Thoracic aorta (tissue), 2 donors: Measurements from ENCODE around the gene CFAP206. TPM values are rescaled to one million over a fixed set of nuclear protein-coding genes. Genes with fewer than 3 reads are reported as not detected.

Experiments
- ATAC-seq: fragments of 150-250 bp; one replicate; pipeline ENCODE4 v1.8.0; 2017; ENCODE audit warnings: low read depth; ENCODE audit not compliant: insufficient number of reproducible peaks, low FRiP score
- DNase-seq: peaks from one replicate; pipeline ENCODE4 v3.0.0-alpha.2; 2020; ENCODE audit warnings: low spot score
- H3K27ac ChIP-seq, 2 donors: fragments of 200-600 bp; sonication (generic); 1 replicate in 1 of 2; 2 replicates in 1 of 2; pipeline ENCODE4 v1.5.1; 2016; ENCODE audit warnings: mild to moderate bottlenecking in 2 of 2, moderate library complexity in 2 of 2
- H3K27me3 ChIP-seq: fragments of 200-600 bp; sonication (generic); replicated peaks from 2 replicates; pipeline ENCODE4 v1.6.0; 2016; ENCODE audit warnings: mild to moderate bottlenecking; ENCODE audit not compliant: insufficient read depth
- H3K36me3 ChIP-seq: fragments of 200-600 bp; sonication (generic); one replicate; pipeline ENCODE4 v1.5.1; 2016
- H3K4me1 ChIP-seq, 2 donors: fragments of 200-600 bp; sonication (generic); 1 replicate in 1 of 2; 2 replicates in 1 of 2; pipeline versions ENCODE4 v1.5.1 to v1.6.0; 2016; ENCODE audit warnings: low read depth in 2 of 2, mild to moderate bottlenecking in 1 of 2; ENCODE audit not compliant: control insufficient read depth in 1 of 2
- H3K4me3 ChIP-seq: fragments of 200-600 bp; sonication (generic); 2 replicates; pipeline ENCODE4 v1.5.1; 2016; ENCODE audit warnings: mild to moderate bottlenecking
- H3K9me3 ChIP-seq: fragments of 200-600 bp; sonication (generic); 2 replicates; pipeline ENCODE4 v1.5.1; 2016
- total RNA-seq, 2 donors: library from RNA; depleted of rRNA; stranded (reverse); fragments of >200 nt; gene quantifications; one replicate each; pipeline versions ENCODE4 v1.1.0 to v1.2.3, GENCODE V29; 2016
- TF ChIP-seq, protein P1 (sequence below): fragments of 200-600 bp; sonication (generic); IDR thresholded peaks from one replicate; pipeline ENCODE4 v1.5.1; 2019; ENCODE audit warnings: antibody characterized with exemption

CFAP206 gene
- total RNA-seq, 2 donors from 2014 or later, result 2.8 TPM; not detected in 1

DNA sequence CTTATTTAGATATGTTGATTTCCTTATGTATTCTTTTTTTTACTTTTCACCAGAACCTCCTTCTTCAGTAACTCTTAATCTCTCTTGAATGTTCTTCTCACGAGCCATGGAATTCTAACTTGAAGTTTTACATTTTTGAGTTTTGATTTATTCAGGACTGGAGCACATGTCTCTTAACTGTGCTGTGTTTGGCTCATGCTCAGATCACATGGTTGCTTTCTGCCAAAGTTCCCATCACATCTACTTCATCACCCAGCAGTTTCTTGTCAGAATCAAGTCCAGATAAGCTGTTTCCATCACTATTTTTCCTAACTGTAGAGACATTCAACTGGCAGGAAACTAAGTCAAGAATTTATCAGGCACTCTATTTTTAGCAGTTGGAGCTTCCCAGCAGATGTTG is 96.7 kb downstream of the CFAP206 start:
- Histone ChIP-seq H3K4me1 (peaks cover 0 to 8% of the 10 kb centered on the region in 2 donors), H3K9me3 (no peaks in the 10 kb centered on the region), H3K36me3 (peaks cover 7% of the 10 kb centered on the region), H3K4me3 (no peak overlapping the region), H3K27me3 (no peaks in the 10 kb centered on the region), H3K27ac (peak overlapping the region; percentile 36 to 37)
- TF ChIP-seq, protein P1, sequence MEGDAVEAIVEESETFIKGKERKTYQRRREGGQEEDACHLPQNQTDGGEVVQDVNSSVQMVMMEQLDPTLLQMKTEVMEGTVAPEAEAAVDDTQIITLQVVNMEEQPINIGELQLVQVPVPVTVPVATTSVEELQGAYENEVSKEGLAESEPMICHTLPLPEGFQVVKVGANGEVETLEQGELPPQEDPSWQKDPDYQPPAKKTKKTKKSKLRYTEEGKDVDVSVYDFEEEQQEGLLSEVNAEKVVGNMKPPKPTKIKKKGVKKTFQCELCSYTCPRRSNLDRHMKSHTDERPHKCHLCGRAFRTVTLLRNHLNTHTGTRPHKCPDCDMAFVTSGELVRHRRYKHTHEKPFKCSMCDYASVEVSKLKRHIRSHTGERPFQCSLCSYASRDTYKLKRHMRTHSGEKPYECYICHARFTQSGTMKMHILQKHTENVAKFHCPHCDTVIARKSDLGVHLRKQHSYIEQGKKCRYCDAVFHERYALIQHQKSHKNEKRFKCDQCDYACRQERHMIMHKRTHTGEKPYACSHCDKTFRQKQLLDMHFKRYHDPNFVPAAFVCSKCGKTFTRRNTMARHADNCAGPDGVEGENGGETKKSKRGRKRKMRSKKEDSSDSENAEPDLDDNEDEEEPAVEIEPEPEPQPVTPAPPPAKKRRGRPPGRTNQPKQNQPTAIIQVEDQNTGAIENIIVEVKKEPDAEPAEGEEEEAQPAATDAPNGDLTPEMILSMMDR, result no peak
- no peak for DNase-seq
- ATAC-seq, result no peak

Other genes with a start within 250 kb of the CFAP206 start
- gene SMIM8, start 85.4 kb upstream of the CFAP206 start, total RNA-seq, result 1 to 10 TPM; 4.3 to 9.0 TPM
- gene GJB7, start 78.7 kb upstream of the CFAP206 start, total RNA-seq, result not detected
- gene C6orf163, start 63.2 kb upstream of the CFAP206 start, total RNA-seq, result 1 to 10 TPM; 4.7 to 4.9 TPM
- gene SLC35A1, start 65.0 kb downstream of the CFAP206 start, total RNA-seq, result 10 to 100 TPM; 14.5 to 24.0 TPM
- 10 to 100 TPM; 21.4 to 25.0 TPM for gene RARS2, start 182.0 kb downstream of the CFAP206 start, total RNA-seq
- gene ORC3, start 182.2 kb downstream of the CFAP206 start, total RNA-seq, result 10 to 100 TPM in 1 of 2 donors, 1 to 10 TPM in 1; 7.3 to 13.8 TPM